GM18907 (cell line): ENCODE results near the gene TDRD6.
"Not testable (repeated sequence)": the region's sequence is repeated elsewhere in the genome, so short reads cannot be mapped to it uniquely, and the experiment has no call there.

ENCODE experiments used
- ATAC-seq: cut with Tn5 transposase; IDR thresholded peaks from one replicate; pipeline ENCODE4 v1.9.1; 2021; ENCODE audit warnings: mild to moderate bottlenecking, moderate library complexity; ENCODE audit not compliant: unreplicated experiment

The TDRD6 gene, protein sequence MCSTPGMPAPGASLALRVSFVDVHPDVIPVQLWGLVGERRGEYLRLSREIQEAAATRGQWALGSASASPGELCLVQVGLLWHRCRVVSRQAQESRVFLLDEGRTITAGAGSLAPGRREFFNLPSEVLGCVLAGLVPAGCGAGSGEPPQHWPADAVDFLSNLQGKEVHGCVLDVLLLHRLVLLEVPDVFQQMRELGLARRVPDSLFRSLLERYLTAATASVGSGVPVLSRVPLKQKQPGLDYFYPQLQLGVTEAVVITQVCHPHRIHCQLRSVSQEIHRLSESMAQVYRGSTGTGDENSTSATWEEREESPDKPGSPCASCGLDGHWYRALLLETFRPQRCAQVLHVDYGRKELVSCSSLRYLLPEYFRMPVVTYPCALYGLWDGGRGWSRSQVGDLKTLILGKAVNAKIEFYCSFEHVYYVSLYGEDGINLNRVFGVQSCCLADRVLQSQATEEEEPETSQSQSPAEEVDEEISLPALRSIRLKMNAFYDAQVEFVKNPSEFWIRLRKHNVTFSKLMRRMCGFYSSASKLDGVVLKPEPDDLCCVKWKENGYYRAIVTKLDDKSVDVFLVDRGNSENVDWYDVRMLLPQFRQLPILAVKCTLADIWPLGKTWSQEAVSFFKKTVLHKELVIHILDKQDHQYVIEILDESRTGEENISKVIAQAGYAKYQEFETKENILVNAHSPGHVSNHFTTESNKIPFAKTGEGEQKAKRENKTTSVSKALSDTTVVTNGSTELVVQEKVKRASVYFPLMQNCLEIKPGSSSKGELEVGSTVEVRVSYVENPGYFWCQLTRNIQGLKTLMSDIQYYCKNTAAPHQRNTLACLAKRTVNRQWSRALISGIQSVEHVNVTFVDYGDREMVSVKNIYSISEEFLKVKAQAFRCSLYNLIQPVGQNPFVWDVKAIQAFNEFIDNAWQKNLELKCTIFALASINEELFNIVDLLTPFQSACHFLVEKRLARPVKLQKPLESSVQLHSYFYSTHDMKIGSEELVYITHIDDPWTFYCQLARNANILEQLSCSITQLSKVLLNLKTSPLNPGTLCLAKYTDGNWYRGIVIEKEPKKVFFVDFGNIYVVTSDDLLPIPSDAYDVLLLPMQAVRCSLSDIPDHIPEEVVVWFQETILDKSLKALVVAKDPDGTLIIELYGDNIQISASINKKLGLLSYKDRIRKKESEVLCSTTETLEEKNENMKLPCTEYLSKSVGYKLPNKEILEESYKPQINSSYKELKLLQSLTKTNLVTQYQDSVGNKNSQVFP (N-terminal part only)

DNA sequence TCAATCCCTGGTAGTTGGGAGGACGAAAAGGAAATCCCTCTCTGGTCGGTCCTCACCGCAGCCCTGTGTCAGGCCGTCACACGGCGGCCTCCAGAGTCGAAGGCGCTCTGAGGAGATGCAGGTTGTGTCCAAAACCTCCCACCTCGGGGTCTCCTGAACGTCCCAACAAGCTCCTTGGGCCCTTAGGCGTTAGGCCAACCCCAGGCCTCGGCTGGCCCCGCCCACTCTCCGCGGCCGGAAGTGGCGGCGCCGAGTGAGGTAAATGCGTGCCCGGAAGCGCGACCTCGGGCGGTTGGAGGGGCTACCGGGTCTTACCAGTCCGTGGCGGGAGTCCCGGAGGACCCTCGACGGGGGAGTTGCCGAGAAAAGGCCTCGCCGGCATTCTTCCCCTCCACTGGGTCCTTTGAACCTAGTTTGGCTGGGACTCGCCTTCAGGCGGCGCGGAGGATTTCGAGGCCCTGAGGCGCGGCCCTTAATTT lies at the start of gene TDRD6:
TSS of gene TDRD6 (plus strand) at position 267 of the 479 bp plus-strand sequence. CDS start 244 bp downstream, outside the sequence.
- ATAC-seq = no peak

DNA sequence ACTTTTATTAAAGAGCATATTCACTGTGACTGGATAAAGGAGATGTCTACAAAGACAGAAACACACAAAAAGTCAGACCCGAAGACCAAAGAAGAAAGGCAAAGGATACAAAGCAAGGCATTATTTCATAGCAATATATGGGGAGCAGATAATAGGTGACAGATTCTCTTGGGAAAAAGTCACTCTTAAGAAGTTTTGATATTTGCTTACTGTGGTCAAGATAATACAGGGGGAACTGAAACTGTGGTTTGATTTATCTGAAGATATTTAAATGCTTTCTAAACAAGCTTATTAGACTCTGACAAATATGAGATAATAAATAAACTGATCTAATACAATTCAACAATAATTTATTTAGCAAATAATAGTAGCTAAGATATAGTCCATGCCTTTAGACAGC lies 49.8 kb upstream of the TDRD6 start:
- no peak for ATAC-seq

DNA sequence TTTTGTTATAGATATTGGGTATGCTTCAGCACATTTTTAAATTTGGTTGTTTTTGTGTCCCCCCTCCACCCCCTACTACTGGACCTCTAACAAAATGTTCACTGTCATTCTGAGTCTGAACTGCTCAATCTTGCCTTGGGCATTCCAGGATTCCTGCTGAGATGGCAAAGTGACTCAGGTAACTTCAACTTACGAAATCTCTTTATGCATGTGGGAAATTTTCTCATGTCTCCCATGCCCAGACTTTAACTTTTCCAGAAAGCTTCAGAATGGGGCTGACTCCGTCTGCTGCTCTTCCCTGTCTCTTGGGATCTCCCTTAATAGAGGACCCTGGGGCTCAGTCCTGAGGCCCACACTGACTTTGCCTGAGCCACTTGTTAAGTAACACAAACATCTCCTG lies 49.0 kb upstream of the TDRD6 start:
- no peak for ATAC-seq

DNA sequence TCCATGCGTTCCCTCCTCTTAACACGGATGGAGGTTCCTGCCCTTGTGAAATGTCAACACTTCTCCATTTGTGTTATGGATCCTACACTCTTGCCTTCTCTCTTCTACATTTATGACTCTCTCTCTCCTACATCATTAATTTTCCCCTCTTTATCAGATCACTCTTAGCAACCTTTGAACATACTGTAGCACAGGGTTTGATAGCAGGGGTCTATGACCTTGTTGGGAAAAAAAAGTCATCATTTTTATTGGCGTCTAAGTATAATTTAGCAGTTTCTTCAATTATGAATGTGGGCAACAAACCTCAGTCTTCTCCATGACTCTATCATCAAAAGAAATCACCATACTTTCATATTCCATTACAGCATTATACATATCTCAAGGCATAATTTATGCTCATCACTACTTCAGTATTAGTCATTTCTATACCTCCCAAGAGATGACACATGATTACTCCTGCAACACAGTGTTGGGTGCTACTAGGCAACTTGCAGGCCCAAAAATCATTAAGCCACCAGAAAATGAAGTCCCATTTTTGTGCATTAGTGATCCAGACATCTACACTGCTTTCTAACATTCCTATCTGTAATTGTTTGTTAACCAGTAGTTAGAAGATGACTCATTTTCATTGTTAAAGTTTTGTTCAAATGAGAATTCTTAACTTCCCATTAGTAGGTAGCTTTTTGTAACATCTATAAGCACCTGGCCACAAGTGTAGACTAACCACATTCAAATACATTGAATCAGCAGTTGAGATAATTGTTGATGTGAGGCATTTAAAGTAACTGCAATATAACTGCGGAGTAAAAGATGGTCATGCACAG lies 44.5 kb upstream of the TDRD6 start:
- no peak for ATAC-seq

DNA sequence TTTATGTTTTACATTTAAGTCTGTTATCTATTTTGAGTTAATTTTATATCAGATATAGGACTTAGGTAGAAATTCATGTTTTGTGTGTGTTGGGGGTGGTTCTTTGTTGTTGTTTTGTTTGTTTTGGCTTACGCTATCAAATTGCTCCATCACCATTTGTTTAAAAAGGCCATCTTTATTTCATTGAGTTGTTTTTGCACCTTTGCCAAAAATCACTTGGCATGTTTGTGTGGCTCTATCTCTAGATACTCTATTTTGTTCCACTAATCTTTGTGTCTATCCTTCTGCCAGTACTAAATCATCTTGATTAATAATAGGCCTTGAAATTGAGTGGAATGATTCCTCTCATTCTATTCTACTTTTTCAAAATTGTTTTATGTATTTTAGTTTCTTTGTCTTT lies 42.4 kb upstream of the TDRD6 start:
- ATAC-seq = no peak

DNA sequence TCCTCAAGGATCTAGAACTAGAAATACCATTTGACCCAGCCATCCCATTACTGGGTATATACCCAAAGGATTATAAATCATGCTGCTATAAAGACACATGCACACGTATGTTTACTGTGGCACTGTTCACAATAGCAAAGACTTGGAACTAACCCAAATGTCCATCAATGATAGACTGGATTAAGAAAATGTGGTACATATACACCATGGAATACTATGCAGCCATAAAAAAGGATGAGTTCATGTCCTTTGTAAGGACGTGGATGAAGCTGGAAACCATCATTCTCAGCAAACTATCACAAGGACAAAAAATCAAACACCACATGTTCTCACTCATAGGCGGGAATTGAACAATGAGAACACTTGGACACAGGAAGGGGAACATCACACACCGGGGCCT lies 39.6 kb upstream of the TDRD6 start:
- not testable (repeated sequence) for ATAC-seq

DNA sequence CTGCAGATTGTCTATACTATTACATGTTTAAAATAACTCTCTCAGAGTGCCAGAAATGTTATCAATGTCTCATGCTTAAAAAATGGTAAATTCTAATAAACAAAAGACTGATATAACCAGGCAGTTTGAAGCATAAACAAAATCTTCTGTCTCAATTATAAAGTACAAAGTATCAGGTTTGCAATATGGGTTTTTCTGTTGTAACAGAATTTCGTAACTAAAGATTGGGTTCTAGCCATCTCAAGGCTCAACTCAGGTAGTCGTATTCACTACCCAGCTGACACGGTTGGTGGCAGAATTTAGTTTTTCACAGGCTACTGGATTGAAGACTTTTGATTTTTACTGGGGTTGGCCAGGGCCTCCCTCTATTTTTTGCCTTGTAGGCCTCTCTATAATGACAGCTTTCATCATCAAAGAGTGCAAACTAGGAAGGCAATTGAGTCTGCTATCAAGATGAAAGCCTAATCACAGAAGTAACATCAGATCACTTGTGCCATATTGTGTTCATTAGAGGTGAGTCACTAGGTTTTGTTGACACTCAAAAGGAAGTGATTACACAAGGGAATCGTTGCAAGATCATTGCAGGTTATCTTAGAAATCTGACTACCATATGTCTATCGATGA lies 38.7 kb upstream of the TDRD6 start:
- no peak for ATAC-seq

DNA sequence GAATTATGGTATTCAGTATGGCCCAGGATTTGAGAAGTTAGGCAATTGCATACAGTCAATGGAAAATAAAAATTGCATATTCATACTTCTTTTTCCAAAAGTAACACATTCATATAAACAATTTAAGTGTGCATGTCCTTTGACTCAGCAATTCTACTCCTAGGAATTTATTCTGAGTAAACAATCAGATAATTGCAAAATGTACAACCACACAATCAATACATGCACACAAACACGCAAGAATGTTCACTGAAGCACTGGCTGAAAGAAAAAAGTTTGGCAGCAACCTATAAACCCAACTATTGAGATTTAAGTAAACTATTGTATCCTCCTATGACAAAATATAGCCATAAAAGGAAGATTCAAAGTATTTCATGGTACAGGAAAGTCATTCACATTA lies 36.7 kb upstream of the TDRD6 start:
- no peak for ATAC-seq

DNA sequence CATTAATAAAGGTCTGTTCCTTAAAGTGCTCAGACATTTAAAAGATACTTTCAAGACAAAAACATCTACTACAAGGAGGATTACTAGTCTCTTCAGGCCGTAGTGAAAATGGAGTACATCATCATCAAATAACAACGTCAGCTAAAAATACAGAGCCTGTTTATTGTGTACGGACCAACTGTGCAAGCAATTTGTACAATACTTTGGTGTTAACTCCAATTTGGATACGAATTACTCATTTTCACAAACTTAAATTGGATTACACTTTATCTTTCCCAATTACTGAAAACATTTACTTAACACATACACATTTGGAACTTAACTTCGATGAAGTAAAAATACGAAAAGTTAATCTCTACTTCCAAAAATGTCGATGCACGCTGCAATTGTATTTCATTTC lies 35.9 kb upstream of the TDRD6 start:
- ATAC-seq = no peak

DNA sequence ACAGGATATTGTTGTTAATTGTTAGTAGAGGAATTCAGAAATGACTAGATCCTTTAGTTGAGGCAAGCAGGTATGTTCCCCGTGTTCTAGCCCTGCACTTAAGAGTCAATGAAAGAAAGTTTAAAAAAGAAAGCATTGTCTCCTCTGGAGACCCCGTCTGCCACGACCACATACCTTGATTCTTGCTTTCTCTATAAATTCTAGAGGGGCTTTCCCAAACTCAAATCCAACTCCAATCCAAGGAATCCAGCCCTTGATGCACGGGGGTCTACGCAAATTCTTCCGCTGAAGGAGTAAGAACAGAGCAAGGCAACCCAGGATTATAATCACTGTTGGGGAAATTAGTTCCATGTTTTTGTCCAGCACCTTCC lies 35.5 kb upstream of the TDRD6 start:
- ATAC-seq = no peak

DNA sequence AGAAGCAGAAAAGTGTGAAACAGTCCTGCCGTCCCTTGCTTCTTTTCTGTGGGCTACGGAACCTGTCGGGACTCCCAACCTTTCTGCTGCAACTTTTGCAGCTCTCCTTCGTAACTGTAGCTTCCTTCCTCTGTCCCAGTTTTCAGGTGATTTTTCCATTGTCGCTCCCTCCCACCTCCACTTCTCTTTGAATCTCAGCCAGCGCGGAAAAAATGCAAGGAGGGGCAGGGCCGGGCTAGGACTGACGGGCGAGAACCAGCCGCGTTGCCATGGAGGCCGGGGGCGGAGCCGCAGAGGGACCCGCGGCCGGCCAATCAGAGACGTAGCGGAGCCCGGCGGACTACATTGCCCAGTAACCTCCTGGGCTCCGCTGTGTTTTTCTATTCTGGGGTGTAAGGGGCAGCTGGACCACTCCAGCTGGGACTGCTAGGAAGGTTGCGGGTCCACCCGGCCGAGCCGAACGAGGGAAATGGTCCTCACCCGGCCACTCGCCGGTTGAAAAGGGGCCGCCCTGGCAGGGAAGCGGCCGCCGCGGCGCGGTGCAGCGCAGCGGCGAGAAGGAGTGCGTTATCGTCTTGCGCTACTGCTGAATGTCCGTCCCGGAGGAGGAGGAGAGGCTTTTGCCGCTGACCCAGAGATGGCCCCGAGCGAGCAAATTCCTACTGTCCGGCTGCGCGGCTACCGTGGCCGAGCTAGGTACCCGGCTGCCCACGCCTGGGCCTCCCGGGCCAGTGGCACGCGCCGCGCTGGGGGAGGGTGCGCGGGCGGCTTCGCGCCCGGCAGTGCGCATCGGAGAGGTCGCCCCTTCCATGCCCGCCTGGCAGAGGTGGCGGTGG lies 34.9 kb upstream of the TDRD6 start, which contains the start of the genes CYP39A1 and SLC25A27:
TSS of gene CYP39A1 (minus strand) at position 216 of the 836 bp plus-strand sequence. CDS start 236 bp downstream, outside the sequence.
TSS of gene SLC25A27 (plus strand) at position 373 of the 836 bp plus-strand sequence. CDS start at position 591, 218 bp downstream.
- peak; percentile 100 for ATAC-seq

DNA sequence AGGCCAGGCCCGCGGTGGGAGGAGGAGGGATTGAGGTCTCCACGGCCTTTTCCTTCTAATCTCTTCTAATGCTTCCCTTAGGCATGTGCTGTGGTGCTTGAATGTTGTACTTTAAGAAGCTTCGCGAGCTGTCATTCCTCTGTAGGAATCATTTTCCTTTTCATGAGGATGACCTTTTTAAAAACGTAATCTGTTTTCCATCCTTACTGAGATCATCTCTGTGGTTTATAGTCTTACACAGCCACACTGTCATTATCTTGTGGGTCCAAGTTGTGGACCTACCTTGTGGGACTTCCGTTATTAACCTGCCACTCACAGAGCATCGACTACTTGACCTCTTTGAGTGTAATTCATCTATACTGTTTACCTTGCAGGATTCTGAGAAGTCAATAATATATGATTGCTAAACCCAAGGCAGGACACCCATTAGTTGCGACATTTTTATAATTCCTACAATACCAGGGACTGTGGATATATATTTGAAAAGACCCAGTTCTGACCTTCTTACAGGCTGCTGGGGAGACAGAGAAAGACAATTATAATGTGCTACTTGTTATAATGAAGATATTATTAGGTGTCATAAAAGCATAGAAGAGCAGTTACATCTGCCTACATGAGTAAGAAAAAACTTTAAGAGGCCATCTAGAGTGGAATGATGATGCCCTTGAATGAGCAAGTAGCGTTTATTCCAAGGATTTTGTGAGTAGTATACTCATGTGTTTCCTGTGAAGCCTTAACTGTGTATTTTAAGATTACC lies 34.1 kb upstream of the TDRD6 start:
- no peak for ATAC-seq

DNA sequence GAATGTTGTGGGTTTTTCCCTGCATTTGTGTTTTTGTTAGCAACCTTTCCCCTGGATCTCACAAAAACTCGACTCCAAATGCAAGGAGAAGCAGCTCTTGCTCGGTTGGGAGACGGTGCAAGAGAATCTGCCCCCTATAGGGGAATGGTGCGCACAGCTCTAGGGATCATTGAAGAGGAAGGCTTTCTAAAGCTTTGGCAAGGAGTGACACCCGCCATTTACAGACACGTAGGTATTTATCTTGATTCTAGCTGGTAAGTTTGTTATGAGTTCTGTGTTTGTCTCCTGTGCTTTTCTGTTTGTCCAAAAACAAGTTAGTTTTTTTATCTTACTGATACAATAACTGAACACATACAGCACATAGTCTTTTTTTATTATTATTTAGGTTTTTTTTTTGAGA lies 31.9 kb upstream of the TDRD6 start:
- no peak for ATAC-seq

DNA sequence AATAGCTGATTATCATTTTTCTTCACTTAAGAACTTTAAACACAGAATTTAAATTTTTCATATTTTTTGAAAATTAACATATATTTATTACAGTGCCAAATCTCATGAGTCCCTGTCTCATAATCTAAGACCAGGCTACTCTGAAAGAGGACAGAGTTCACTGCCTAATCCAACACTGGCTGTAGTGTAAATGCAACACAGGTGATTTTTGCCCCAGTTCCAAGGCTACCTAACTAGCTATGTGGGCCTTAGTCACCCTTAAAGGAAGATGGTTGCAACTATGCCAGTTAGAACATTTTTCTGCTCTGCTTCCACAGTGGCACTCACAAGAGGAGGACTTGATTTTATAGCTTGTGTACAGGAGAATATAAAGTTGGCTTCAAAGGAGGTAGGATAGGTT lies 30.0 kb upstream of the TDRD6 start:
- no peak for ATAC-seq

DNA sequence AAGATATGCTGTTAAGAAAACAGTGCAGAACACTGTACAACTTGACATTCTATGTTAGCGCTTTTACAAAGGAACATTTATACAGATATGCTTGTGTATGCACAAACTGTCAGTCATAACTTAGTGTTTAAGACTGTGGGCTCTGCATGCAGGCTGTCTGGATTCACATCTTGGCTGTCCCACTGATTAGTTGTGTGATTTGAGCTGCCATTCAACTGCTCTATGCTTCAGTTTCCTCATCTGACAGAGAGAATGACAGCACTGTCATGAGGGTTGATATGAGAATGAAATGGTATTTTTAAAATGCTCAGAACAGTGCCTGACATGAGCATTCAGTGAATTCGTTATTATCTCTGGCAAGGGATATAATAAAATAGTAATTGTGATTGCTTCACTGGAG lies 26.2 kb upstream of the TDRD6 start:
- no peak for ATAC-seq

DNA sequence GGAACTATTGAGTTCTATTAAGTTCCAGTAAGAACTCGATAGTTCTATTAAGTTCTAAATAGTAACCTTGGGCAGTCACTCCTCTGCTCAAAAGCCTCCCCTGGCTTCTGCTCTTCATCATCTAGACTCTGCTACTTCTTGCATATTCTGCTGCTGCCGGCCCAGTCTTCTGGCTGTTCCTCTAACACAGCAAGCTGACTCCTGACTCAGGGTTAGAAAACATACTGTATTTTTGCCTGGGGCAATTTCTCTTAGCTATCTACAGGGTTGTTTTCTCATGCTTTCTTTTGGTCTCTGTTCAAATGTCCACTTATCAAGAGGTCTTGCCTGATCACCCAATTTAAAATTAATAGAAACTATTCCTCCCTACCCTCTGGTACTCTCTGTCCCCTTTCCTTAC lies 20.3 kb upstream of the TDRD6 start:
- ATAC-seq = no peak

DNA sequence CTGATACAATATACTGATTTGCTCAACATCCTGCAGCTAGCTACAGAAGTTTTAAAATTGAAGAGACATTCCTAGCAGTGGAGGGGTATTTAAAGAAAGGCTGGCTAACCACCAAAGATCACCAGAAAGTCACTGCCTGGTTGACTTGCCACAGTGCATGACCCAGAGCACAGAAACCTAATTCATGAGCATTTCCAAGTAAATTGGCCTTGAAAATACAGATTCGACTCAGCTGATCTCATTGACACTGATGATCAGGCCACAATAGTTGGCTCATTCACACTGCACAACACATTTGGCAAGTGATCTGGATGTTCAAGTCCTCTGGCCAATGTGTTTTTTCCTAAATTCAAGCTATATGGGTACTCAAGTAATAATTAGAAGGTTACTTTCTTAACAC lies 13.3 kb upstream of the TDRD6 start:
- ATAC-seq = no peak
